ENCODE results near the gene CCS. TPM values are rescaled to one million over a fixed set of nuclear protein-coding genes. Genes with fewer than 3 reads are reported as not detected.
A peak's percentile ranks its signal among the peaks of the same experiment; 100 is the strongest.

Gene CCS
- total and polyA plus RNA-seq, 10 donors, result 32.8 to 161 (median 44.5) TPM

DNA sequence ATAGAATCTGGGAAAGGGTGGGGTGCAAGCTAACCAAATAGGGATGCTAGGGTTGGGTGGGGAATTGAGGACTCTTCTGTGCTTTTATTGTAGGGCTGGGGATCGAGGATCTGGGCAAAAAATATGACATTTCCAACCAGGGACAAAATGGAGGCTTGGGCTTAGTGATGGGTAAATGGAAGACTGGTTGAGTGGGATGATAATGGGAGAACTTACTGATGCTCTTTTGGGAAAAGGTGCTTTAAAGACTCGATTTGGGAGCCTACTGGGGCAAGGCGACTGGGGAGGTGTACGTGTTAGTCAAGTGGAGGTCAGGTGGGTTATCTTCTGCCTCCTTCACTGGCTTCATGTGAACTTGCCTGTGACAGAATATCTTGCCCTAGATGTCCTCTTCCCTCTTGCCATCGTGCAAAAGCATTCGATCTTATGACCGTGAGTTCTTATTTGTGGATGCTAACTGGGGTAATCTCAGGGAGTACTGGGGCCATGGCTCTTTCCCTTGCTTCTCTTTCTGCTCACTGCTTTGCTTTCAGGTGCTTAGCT is 35.1 kb downstream of the CCS start:
- WGBS, 5 donors, result 85 to 95% (median 93%) methylated on average over 7 of the region's 7 CpGs
- H3K9me3 ChIP-seq, result no peaks in the 10 kb centered on the region
- intact Hi-C loops (cut with DNase I; ENCODE audit: low total_unique reads), result no loop called here
- no peaks in the 10 kb centered on the region for H3K27me3 ChIP-seq (replicated peaks in 1 of 7)
- no peak overlapping the region for H3K27ac ChIP-seq
- TF ChIP-seq POLR2AphosphoS5 (IDR thresholded peaks at IDR 0.05) (no peak), POLR2A (IDR thresholded peaks at IDR 0.05) (no peak), CTCF (IDR thresholded peaks at IDR 0.05 in 8 of 11, conservative IDR thresholded peaks at IDR 0.05 in 3 of 11) (no peak)
- peaks cover 3 to 100% (median 46%) of the 10 kb centered on the region in 6 donors for H3K4me1 ChIP-seq
- H3K4me3 ChIP-seq, result no peak overlapping the region
- DNase-seq, result no peak
- H3K36me3 ChIP-seq, result peaks cover 3 to 100% (median 66%) of the 10 kb centered on the region in 6 donors

DNA sequence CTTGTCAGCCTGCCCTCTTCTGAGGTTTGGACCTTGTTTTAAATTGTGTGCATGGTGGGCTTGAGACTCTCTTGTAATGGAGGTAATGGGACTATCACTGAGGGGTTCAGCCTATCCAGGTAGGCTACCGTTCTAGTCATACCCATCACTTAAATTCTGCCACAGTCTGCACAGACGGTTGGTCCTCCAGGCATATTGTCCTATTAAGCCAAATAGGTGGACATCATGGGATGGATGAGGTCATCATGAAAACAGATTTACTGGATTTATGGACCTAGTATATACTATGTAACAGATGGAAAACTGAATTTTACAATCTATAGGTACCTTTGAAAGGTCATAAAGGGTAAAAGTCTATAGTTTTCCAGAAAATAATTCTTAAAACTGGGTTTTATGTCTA is 36.4 kb downstream of the CCS start:
- WGBS, 5 donors, result 82 to 100% (median 91%) methylated on average over 2 of the region's 2 CpGs
- Histone ChIP-seq H3K27ac (peak overlapping the region in 1 of 8 donors; percentile 1), H3K4me1 (peaks cover 0 to 95% (median 35%) of the 10 kb centered on the region in 6 donors), H3K27me3 (replicated peaks in 1 of 7) (no peaks in the 10 kb centered on the region), H3K9me3 (no peaks in the 10 kb centered on the region), H3K36me3 (peaks cover 3 to 100% (median 60%) of the 10 kb centered on the region in 6 donors), H3K4me3 (no peak overlapping the region)
- intact Hi-C loops (cut with DNase I; ENCODE audit: low total_unique reads), result no loop called here
- TF ChIP-seq POLR2AphosphoS5 (IDR thresholded peaks at IDR 0.05) (no peak), CTCF (IDR thresholded peaks at IDR 0.05 in 8 of 11, conservative IDR thresholded peaks at IDR 0.05 in 3 of 11) (no peak), POLR2A (IDR thresholded peaks at IDR 0.05) (no peak)
- no peak for DNase-seq

GRCh38 chr11:66631883-66632282 is 38.9 kb downstream of the CCS start:
- no peak for TF ChIP-seq CTCF (IDR thresholded peaks at IDR 0.05 in 8 of 11, conservative IDR thresholded peaks at IDR 0.05 in 3 of 11)
- TF ChIP-seq POLR2AphosphoS5 (IDR thresholded peaks at IDR 0.05), result no peak
- 87 to 95% (median 91%) methylated on average over 6 of the region's 6 CpGs for WGBS, 5 donors
- H3K27ac ChIP-seq, result no peak overlapping the region
- intact Hi-C loops (cut with DNase I; ENCODE audit: low total_unique reads), result no loop called here
- H3K4me3 ChIP-seq, result no peak overlapping the region
- no peaks in the 10 kb centered on the region for H3K9me3 ChIP-seq
- H3K4me1 ChIP-seq, result peaks cover 3 to 94% (median 34%) of the 10 kb centered on the region in 6 donors
- peaks cover 0 to 92% (median 34%) of the 10 kb centered on the region in 6 donors for H3K36me3 ChIP-seq
- H3K27me3 ChIP-seq (replicated peaks in 1 of 7), result no peaks in the 10 kb centered on the region
- DNase-seq, result no peak

GRCh38 chr11:66632952-66633351 is 40.0 kb downstream of the CCS start:
- intact Hi-C loops (cut with DNase I; ENCODE audit: low total_unique reads), result no loop called here
- Histone ChIP-seq H3K4me1 (peaks cover 5 to 94% (median 40%) of the 10 kb centered on the region in 6 donors), H3K9me3 (no peaks in the 10 kb centered on the region)

More at GRCh38 chr11:66632952-66633351, 40.0 kb downstream of the CCS start:
- H3K27me3 ChIP-seq (replicated peaks in 1 of 7), result no peaks in the 10 kb centered on the region
- TF ChIP-seq POLR2AphosphoS5 (IDR thresholded peaks at IDR 0.05), result no peak
- no peak for TF ChIP-seq POLR2A (IDR thresholded peaks at IDR 0.05)
- no peak for TF ChIP-seq CTCF (IDR thresholded peaks at IDR 0.05 in 8 of 11, conservative IDR thresholded peaks at IDR 0.05 in 3 of 11)
- no peak for DNase-seq
- no peak overlapping the region for H3K4me3 ChIP-seq
- 72 to 85% (median 78%) methylated on average over 2 of the region's 2 CpGs for WGBS, 5 donors
- H3K27ac ChIP-seq, result no peak overlapping the region
- H3K36me3 ChIP-seq, result peaks cover 0 to 82% (median 24%) of the 10 kb centered on the region in 6 donors

Measured in spleen (tissue), 11 donors.